NCI-H146 treated with DMSO at 0.1 percent for 48 hours (cell line): Measurements from ENCODE around the gene LAMTOR4.
"Not testable (repeated sequence)": the region's sequence is repeated elsewhere in the genome, so short reads cannot be mapped to it uniquely, and the experiment has no call there.

Experiments used
- DNase-seq: peaks from one replicate; lab custom pipeline; 2025; ENCODE audit not compliant: unreplicated experiment; lab: John Stamatoyannopoulos, UW

Gene LAMTOR4

DNA sequence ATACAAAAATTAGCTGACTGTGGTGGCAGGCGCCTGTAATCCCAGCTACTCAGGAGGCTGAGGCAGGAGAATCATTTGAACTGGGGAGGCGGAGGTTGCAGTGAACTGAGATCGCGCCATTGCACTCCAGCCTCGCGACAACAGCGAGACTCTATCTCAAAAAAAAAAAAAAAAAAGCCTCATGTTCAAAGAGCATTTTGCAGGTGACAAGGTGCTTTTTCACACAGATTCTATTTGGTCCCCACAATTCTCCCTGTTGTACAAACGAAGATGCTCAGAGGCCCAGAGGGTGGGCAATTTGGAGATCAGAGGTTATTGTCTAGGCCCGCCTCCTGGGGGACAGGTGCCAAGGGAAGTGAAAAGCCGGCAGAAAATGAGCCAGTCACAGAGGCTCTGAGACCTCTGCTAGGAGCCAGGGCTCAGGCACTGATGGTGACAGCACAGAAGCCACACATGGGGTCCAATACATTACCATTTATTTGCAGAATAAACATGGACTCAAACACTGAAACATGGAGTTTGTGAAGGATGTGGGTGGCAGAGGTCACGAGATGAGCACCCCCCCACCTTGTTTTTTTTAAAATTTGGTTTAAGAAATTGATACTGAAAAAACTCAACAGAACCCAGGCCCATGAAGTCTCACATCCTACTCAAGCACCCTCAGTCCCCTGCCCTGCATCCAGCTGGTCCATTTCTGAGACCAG lies 20.6 kb downstream of the LAMTOR4 start:
- peak; percentile 32 for DNase-seq

DNA sequence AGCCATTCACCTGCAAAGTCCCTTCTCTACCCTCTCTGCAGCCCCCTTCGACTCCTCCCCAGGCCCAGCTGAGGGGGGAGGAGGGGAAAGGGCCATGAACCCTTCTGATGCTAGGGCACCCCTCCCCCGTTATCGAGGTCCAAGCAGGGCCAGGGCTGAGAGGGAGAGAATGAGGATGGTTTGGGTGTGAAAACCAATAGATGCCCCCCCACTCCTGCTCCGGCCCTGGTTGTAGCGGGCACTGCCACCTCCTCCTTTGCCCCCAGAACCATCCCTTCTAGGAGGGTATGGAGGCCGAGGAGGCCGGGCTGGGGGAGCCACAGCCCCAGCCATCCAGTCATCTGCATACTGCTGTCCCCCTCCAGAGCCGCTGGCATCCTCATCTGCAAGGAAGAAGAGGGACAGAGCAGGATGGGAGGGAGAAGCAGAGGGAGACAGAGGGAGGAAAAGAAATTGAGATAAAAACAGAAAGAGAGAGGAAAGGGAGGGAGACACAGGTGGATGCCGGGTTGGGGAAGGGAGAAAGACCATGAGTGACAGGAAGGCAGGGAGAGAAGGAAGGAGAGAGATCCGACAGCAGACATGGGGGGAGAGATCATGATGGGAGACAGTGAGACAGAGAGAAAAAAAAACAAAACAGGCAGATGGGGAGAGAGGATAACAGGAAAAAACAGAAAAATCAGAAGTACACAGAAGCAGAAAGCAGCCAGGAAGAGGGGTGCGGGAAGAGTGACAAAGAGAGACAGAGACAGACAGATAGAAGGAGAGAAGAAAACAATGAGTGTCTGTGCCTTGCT lies 21.6 kb downstream of the LAMTOR4 start:
- DNase-seq: no peak

DNA sequence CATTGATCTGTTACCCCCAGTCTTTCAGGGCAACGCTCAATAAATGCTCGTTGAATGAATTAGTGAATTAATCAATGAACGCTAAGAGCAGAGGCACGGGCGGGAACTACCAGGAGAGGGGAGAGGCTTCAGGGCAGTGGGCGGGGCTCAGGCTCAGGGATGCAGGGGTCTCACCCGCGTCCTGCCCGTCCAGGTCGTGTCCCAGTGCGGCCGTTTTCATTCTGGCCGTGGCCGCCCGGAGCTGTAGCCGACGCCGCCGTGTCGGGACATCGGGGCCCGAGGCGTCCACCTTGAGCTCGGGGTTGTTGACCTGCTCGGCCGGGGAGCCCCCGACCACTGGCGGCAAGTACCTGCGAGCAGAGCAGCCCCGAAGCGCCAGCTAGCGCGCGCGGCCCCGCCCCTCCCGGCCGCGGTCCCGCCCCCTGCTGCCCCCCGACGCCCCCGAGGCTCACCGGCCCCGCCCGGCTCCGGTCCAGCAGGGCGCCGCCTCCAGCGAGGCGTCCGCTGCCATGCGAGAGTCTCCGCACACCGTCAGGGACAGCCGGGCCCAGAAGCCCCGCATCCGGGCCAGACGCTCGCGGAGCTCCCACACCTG lies 22.5 kb downstream of the LAMTOR4 start:
- no peak for DNase-seq

DNA sequence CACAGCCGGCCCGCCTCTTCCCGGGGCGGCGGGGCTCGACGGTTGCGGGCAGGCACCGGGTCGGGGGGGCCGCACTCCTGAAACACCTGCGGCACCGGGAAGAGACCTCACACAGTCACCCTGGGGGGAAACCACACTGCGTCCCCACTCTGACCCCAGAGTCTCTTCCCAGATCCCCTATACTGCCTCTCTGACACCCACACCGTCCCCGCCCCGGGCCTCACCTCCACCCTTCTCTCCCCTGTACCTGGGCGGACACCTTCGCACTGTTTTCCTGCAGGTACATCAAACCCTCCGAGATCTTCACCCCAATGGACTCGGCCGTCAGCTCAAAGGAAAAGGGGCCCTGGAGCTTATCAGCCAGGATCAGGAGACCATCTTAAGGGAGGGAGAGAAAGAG lies 23.1 kb downstream of the LAMTOR4 start:
- no peak for DNase-seq

DNA sequence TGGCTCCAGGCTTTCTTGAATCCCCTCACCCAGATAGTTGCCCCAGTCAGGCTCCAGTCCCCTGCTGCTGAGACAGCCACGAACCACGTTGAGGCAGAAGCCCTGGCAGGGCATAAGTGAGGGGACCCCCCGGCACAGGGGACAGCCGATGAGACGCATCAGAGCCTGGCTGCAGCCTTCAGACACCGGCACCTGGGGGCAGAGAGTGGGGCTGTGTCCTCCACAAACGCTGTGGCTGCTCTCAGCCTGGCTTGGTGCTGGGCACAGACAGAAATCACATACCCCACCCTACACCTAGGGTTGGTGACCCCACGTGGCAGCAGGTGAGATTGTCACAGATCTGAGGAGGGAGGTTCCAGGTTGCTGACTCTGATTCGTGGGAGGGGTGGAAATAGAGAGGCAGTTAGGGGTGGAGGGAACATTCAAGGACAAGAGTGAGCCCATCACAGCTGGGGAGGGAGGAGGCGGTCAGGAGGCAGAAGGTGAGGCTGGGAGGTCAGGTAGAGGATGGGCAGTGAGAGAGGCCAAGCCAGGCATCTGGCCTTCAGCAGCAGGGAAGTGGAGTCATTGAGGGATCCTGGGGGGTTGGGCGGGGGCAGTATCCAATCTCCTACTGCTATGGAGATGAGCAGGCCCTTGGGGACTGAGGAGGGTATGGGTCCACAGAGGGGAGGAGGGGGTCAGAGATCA lies 25.2 kb downstream of the LAMTOR4 start:
- no peak for DNase-seq

DNA sequence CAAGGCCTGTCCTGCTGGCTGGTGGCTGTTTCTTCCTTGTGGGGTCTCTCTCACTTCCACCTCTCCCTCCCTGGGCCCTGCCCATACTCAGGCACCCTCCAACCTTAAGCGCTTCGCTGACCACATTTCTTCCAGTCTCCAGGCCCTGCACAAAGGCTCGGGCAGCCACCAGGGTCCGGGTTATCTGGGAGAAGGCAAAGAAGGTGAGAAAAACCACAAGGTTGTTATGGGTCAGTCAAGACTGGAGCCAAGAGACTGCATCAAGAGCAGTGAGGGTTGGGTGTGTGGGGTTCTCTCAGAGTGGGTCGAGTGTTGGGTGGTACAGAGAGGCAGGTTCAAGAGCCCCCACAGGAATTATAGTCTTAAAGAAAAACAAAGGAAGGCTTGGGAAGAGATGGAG lies 25.9 kb downstream of the LAMTOR4 start:
- no peak for DNase-seq

DNA sequence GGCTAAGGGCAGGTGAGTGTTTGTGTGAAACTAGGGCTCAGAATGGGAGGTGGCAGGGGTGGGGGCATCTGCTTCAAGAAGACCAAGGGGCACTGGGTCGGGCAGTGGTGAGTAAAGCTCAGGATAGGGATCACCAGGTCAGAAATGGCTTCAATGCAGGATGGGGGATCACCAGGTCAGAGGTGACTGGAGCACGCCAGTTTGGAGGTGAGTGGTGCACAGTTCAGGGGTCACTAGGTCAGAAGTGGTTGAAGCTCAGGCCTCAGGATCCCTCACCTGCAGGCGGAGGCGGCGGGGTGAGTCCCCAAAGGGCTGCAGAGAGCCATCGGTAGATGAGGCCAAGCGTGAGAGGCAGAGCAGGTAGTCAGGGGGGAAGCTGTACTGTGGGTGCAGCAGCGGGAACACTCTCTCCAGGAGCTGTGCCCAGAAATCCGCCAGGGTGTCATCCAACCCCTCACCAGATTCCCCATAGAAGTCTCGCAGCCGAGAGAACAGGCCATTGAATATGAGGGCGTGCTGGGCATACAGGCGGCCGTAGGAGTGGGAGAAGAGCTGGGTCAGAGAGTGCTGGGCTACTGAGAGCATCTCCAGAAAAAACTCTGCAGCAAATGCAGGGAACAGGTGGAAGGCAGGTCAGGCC lies 26.7 kb downstream of the LAMTOR4 start:
- no peak for DNase-seq

DNA sequence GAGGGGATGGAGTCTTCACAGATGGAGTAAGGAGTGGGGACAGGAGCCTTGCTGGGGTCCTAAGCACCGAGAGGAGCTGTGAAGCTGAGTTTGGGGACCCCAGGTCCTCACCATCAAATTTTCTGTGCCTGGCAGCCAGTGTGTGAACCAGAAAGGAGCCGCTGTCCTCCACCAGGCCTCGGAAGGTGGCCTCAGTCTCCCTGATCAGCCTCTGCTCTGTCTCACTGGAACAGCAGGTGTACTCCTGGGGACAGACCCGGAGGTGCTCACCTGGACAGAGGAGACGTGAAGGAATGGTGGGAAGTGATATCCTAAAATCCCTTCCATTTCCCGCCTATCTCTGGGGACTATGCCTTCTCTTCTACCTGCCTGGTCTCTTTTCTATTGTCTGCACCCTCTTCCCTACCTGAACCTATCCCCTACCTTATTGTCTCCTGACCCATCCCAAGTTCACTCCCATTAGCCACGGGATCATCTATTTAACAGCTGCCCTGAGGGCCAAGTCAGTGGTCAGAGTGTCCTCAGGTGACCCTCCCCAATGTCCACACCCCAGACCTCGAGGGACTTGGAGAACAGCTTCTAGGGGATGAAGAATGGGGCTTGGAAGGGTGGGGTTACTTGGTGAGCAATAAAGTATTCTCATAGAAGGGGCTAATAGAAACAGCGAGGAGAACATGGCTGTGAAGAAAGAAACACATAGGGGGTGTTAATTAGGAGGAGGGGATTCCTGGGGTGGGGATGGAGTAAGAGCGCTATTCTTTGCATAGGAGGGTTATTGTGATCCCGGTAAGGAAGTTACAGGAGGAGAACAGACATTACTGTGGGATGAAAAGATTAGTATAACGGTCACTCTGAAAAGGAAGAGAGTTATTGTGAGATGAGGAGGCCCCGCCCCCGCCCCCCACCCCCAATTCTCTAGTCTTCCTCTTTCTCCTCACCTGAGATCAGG lies 27.7 kb downstream of the LAMTOR4 start:
- no peak for DNase-seq

DNA sequence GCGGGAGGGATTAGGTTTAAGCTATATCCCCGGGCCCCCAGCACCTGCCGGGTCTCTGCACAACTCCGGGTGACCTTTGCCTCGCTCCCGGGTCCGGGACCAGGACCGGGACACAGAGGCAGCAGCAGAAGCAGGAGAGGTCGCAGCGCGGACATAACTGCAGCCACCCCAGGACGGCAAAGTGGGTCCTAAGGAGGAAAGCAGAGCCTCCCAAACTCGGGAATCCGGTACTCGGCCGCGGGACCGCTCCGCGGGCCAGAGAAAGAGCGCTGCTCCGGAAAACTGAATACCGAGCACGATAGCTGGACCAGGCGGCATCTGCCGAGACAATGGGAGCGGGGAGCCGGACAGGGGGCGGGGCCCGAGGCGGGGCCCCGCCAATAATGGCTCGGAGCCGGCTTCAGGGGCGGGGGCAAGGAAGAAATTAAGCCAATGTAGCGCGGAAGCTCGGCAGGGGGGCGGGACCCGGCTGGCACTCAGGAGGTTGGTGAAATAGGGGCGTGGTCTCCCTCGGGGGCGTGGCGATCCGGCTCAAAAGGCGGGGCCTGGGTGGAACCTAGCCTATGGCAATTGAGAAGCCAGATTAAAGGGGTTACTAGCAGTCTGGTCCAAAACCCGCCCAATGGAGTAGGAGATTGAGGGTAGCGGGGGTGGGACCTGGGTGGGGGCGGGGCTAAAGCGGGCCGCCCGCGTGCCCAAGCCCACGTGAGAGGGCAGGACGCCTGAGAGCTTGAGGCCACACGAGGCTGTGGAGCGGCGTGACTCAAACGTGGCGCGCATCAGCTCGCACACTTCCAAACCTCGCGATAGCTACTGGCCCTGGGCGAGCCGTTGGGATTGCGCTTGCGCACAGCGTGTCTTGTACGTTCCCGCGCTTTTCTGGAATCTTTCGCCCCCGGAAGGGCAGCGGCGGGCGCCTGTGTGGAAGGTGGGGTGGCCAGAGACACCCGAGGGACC lies 28.6 kb downstream of the LAMTOR4 start, which contains the start of the genes GPC2 and STAG3:
TSS of gene GPC2 (minus strand) at position 337 of the 957 bp plus-strand sequence. CDS start at position 155, 182 bp downstream.
TSS of gene STAG3 (plus strand) at position 874 of the 957 bp plus-strand sequence. CDS start 2,639 bp downstream, outside the sequence.
- DNase-seq: peak; percentile 91

DNA sequence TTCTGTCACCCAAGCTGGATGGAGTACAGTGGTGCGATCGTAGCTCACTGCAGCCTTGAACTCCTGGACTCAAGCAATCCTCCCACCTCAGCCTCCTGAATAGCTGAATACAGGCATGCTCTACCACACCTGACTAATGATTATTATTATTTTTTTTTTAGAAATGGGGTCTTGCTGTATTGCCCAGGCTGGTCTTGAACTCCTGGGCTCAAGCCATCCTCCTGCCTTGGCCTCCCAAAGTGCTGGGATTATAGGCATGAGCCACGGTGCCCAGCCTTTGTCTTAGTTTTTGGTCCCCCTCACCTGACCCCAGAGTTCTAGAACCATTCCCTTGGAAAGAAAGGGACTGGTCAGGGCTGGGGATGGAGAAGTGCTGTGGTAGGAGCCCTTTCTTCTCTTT lies 31.4 kb downstream of the LAMTOR4 start:
- not testable (repeated sequence) for DNase-seq

DNA sequence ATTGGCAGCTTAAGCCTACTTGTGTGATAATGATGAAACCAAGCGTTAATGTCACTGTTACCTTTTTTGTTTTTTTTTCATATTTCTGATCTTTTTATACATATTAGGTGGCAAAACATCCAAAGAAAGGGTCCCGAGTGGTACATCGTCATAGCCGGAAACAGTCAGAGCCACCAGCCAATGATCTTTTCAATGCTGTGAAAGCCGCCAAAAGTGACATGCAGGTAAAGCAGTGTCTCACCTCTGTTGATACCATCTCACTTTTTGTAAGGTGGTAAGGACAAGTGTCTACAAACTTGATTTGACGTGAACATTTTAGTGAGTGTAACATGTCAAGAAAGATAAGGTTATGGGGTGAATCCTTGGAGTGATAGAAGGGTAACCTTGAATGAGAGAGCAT lies 33.9 kb downstream of the LAMTOR4 start:
- not testable (repeated sequence) for DNase-seq

DNA sequence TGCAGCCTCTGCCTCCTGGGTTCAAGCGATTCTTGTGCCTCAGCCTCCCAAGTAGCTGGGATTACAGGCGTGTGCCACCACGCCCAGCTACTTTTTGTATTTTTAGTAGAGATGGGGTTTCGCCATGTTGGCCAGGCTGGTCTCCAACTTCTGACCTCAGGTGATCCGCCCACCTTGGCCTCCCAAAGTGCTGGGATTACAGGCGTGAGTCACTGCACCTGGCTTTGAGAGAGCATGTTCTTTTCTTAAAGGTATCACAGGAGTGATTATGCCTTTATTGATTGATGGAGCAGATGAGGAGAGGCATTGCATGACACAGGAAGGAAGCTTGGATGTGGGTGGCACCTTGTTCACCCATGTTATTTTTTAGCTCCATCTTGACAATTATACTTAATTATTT lies 34.4 kb downstream of the LAMTOR4 start:
- not testable (repeated sequence) for DNase-seq

DNA sequence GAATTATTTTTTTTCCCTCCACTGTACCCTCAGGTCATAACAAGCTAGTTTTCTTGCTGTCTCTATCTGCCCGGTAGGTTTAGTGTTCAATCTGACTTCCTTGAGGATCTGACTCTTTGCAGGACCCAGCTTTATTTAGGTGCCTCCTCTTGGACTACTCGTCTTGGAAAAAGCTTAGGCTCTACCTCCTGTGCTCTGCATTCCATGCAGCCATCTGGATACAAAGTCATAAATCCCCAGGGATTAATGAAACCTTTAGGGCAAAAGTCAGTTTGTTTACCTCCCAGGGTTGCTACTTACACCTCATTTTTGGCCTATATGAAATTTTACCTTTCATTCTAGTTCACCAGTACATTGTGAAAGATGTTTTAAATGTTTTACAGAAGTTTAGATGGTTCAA lies 37.0 kb downstream of the LAMTOR4 start:
- no peak for DNase-seq

DNA sequence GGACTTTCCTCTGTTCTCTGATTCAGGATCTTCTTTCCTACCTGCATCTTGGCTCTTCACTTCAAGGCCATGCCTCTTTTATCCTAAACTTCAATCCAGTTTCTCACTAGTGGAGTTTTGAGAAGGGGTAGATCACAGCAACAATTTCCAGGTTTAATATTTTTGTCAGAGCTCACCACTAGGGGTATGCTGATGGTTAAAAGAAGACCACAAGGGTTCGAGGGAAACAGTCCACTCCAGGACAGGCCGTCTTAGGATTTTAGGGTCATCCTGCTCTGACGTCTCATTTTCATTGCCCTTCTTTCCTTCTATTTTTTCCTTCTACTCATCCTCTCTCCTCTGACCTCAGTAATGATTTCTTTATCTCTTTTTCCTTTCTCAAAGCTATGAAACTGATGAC lies 40.3 kb downstream of the LAMTOR4 start:
- no peak for DNase-seq

DNA sequence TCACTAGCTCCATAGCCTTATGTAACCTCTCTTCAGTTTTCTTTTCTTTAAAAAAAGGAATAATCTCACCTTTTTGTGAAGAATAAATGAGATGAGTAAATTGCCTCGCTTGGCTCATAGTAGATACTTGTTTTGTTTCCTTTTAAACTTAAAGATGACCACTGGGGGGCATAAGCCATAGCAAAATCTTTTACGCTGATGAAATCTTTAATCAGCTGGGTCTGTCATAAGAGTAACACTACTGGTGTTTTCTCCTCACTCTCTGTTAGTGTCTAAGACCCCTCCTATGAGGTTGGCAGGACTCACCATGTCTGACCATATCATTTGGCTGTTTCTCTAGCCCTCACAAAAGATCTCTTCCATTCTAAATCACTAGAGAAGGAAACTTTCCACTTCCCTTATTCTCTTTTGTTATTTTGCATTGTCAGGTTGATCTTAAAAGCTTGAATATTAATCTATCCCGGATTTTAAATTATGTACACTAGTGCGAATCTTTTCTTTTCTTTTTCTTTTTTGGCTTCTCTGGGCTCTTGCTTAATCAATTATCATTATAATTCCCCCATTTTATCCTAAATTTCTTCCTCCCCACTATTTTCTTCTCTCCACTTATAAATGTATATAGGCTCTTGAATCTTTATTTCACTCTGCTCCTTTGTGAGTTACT lies 41.5 kb downstream of the LAMTOR4 start:
- DNase-seq: no peak

DNA sequence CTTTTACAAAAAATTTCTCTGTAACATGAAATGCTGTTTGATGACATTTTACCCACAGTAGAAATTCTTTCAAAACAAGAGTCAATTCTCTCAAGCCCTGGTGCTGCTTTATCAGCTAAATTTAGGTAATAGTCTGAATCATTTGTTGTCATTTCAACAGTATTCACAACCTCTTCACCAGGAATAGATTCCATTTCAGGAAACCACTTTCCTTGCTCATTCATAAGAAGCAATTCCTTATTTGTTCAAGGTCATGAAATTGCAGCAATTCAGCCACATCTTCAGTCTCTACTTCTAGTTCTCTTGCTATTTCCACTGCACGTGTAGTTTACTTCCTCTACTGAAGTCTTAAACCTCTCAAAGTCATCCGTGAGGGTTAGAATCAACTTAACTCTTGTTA lies 43.1 kb downstream of the LAMTOR4 start:
- DNase-seq: no peak

DNA sequence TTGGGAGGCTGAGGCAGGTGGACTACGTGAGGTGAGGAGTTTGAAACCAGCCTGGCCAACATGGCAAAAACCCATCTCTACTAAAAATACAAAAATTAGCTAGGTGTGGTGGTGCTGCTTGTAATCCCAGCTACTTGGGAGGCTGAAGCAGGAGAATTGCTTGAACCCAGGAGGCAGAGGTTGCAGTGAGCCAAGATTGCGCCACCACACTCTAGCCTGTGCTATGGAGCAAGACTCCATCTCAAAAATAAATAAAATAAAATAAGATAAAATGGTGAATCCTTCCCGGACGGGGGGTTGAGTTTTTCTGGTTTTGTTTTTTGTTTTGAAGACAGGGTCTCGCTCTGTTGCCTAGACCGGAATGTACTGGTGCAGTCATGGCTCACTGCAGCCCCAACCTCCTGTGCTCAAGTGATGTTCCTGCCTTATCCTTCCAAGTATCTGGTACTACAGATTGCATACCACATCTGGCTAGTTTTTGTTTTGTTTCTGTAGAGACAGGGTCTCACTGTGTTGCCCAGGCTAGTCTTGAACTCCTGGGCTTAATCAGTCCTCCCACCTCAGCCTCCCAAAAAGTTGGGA lies 43.7 kb downstream of the LAMTOR4 start:
- DNase-seq: not testable (repeated sequence)

DNA sequence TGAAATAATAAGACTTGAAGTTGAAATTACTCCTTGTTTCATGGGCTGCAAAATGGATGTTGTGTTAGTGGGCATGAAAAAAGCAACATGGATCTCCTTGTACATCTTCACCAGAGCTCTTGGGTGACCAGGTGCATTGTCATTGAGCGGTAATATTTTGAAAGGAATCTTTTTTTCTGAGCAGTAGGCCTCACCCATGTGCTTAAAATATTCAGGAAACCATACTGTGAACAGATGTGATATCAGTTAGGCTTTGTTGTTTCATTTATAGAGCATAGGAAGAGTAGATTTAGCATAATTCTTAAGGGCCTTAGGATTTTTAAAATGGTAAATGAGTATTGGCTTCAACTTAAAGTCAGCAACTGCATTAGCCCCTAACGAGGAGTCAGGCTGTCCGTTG lies 44.3 kb downstream of the LAMTOR4 start:
- no peak for DNase-seq
